GM21360 (cell line): ENCODE measurements around the gene WDR59.
"Not testable (repeated sequence)": the region's sequence is repeated elsewhere in the genome, so short reads cannot be mapped to it uniquely, and the experiment has no call there.

Experiments
- ATAC-seq: cut with Tn5 transposase; IDR thresholded peaks from one replicate; pipeline ENCODE4 v1.9.1; 2021; ENCODE audit warnings: mild to moderate bottlenecking, moderate library complexity; ENCODE audit not compliant: unreplicated experiment

WDR59 gene

DNA sequence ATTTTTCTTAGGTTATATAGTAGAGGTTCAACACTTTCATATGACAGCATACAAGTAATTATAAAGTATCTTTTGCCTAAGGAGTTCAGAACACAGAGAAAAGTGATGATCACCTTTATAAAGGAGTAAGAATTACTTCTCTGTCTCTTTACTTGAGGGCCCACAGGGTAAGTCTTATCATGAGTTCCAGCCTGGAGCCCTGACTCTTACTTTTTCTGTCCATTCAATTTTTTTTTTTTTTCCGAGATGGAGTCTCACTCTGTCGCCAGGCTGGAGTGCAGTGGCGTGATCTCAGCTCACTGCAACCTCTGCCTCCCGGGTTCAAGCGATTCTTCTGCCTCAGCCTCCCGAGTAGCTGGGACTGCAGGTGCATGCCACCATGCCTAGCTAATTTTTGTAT, 28.2 kb upstream of the WDR59 start:
- not testable (repeated sequence) for ATAC-seq

DNA sequence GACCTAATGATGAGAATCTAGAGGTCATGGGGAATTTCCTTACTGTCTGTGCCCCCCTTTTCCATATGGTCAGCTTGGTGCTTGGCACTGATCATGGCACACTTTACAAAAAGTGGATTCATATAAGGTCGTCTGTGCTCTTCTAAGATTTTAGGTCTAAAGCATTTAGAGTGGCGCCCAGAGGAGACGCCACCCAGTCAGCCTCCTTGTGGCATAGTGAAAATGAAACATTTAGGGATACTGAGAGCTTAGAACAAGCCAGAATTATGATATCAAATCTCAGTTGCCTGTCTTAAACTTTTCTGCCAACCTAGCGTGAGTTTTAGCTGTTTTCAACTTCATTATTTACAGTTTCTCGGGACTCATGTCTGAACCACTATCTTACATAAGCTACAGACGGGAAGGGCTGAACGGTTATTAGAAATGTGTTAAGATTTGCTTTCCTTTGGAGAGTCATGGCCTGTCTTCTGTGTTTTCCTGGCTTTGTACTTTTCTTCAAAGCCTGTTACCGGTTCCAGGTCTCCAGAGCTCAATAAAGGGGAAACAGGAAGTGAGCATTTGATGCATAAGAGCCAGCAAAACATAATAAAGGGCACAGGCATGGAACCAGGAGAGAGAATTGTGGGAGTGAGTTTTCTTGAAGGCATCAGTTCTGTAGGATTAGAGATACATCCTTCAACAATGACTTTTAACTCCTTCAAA, 27.6 kb upstream of the WDR59 start:
- no peak for ATAC-seq

DNA sequence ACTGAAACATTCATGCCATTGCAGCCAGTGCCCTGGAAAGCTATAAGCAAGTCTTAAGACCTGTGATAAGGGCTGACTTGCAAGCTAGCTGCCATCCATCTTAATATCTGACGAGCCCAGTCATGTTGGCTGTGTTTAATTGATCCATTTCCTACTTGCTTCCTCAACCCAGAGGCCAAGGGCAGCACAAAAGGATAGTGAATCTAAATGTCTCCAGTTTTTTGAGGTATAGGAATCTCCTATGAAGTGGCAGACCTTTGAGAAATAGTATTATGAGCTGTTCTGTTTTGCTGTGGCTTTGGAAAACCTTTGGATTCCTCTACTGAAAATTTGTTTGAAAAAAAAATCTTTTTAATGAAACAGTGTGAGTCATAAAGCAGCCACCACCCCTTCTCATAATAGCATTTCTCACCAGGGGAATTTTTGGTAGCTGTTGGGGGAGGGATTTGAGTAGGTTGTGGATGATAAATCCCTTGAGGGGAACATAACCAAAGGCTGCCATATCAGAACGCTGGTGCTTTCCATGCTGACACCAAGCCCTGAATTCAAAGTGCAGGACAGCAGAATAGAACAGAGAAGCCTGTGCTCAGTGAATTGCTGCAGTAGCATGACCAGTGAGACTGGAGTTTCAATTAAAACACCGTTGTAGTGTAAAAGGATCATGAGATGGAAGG, 26.8 kb upstream of the WDR59 start:
- ATAC-seq = peak; percentile 72

DNA sequence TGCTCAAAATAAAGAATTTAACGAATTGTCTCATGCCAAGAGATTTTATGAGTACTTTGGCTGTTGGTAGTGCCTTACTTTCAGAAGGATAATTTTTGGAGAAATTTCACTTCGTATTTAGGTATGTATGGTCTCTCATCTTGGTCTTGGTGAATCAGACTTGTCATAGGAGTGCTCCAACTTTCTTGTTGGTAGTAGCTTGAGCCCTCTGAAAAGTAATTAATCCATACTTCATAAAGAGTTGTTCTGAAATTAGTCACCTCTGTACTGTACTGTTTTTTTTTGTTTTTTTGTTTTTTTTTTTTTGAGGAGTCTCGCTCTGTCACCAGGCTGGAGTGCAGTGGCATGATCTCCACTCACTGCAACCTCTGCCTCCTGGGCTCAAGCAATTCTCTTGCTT, 25.5 kb upstream of the WDR59 start:
- ATAC-seq = no peak

DNA sequence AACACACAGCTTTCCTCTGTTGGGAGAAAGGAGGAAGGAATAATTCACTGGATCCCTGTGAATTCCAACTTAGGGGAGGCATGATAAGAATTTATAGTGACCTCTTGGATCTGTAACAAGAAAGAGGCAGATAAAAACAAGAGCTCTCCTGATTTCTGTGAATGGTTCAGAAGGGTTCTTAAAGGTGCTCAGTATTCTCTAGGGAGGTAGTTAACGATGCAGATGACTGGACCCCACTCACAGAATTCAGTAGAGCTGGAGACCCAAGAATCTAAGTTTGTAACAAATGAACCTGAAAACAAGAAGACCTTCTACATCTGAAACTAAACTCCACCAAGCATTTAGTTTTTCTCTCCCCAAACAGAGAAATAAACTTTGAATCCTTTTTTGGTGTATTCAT, 22.5 kb upstream of the WDR59 start:
- peak; percentile 39 for ATAC-seq

DNA sequence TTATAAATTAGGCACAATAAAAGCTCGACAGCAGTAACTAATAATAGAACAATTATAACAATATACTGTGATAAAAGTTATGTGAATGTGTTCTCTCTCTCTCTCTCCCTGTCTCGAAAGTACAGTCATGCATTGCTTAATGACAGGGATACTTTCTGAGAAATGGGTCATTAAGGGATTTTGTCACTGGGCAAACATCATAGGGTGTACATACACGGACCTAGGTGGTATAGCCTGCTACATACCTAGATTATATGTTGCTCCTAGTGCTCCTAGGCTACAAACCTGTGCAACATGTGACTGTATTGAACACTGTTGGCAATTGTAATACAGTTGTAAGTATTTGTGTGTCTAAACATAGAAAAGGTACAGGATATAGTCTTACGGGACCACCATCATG, 20.8 kb upstream of the WDR59 start:
- ATAC-seq = no peak

DNA sequence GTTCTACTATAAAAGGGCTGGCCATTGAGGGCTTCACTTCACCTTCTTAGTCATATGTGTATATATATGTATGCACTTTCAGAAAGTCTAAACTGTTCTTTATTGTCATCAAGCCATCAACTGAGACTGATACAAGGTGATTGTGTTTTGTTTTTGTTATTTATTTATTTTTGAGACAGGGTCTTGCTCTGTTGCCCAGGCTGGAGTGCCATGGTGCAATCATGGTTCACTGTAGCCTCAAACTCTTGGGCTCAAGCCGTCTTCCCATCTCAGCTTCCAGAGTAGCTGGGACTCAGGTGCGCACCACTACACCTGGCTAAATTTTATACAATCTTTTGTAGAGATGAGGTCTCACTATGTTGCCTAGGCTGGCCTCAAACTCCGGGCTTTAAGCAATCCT, 19.5 kb upstream of the WDR59 start:
- ATAC-seq = no peak

DNA sequence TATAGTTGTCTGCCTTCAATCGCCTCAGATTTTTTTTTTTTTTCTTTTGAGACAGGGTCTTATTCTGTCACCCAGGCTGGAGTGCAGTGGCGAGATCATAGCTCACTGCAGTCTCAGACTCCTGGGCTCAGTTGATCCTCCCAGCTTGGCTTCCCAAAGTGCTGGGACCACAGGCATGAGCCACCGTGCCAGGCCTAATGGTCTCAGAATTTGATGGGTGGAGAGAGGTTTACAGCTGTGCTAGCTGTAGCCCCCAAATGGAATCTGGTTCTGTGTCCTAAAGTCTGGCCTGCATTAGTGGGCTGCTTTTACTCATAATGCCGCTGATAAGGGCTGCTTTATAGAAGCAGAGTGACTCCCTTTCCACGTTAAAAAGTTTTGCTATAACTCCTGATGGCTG, 19.0 kb upstream of the WDR59 start:
- ATAC-seq = no peak

DNA sequence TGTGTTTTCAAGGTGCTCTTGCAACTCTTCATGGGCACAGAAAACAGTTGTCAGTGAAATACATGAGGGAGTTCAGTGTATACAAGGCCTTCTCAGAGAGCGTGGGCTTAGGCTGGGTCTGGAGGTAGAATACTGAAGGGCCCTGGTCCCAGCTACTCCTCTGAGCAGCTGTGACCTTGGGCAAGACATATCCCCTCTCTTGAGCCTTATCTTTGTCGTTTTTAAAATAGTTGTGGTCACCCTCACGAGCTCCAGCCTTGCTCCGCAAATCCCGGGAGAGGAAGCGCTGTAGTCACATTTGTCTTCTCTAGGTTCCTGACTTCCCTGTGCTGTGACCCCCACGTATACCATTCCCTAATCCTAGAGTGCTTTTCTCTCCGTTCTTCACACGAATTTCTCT, 17.6 kb upstream of the WDR59 start:
- no peak for ATAC-seq

DNA sequence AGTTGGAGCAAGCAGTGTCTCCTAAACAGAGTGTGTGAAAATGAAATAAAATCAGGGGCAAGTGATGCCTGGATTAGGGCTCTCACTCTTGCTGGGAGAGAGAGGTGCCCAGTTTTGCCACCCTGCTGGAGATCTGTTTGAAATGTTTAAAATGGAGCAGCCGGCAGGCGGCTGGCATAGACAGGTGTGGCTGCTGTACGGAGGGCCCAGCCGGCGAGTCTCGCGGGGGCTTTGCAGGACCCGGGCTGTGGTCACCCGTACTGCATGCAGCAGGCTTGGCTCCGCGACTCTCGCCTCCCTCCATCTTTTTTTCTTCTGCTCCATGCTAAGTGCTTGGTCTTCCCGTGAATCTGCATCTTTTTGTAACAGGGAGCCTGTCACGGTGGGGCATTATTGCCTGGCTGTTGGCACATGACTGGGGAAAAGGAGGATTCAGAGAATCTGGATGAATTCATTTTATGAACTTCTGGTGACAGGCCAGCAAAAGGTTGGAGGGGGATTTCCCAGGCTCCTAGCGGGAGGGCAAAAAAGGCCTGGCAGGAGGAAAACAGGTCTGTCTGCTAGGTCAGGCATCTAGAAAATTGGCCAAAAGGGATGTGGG, 15.7 kb upstream of the WDR59 start:
- no peak for ATAC-seq

DNA sequence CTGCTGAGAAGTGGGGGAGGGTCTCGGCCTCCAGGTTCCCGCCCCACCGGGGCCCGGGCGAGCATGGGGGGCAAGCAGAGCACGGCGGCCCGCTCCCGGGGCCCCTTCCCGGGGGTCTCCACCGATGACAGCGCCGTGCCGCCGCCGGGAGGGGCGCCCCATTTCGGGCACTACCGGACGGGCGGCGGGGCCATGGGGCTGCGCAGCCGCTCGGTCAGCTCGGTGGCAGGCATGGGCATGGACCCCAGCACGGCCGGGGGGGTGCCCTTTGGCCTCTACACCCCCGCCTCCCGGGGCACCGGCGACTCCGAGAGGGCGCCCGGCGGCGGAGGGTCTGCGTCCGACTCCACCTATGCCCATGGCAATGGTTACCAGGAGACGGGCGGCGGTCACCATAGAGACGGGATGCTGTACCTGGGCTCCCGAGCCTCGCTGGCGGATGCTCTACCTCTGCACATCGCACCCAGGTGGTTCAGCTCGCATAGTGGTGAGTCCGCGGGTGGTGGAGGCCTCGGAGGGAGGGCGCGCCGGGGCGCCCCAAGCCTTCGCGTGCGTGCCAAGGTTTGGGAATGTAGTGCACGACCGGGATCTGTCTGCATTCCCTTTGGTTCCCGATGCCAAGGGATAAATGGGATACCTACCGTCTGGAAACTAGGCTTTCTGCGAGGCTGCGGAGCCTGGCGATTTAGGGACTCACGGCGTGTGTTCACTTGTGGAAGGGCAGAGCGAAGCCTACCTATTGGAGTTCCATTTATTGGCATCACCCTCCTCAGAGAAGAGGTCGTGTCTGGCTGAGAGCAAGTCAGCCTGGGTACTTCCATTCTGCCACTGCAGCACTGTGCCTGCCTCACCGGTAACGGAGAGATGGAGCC, 14.9 kb upstream of the WDR59 start:
- peak; percentile 24 for ATAC-seq

DNA sequence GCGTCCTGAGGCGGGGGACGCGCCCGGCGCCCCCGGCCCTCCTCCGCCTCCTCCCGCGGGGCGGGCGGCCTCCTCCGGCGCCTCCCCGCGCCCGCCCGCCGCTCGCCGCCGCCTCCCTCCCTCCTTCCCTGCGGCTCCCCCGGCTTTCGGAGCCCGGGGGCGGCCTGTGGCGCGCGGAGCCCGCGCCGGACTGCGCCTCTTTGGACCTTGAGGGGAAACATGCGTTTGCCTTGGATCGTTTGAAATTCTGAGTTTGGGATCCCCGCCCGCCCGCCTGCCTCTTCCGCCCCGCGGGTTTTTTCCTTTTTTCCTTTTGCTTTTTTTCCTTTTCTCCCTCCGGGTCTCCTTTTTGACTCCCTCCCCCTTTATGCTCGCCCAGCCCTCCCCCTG, 14.3 kb upstream of the WDR59 start:
- no peak for ATAC-seq

DNA sequence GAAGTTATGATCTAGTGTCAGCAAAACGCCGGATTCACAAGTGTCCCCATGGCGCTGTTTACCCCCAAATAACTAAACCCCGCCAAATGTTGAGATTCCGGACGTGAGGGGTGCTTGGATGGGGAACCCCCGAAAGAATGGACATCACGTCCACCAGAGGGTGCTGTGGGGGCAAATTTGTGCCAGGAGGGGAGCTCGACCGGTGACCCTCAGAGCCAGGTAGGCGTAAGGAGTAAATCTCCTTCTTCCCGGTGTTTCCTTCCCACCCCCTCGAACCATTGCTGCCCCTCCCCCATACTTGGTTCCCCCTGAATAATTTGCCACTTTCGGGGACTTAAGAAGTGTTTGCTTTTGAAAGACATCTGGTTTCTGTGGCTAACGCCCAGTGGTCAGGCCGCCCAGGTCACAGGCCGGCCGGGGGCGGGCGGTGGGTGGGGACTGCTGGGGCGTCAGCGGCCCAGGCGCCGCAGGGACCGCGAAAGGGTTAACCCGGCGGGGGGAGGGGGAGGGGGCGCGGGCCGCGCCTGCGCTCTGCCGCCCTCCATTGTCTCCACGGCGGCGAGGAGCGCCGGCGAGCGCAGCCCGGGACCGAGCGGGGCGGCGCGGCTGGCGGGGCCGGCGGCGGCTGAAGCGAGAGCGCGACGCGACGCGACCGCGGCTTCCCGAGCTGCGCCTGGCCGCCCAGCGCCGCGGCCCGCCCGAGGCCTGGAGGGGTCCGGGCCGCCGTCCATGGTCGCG, 13.7 kb upstream of the WDR59 start, which contains the start of gene ZNRF1:
ZNRF1 (plus strand) TSS at position 544 of the 738 bp plus-strand sequence. CDS start 648 bp downstream, outside the sequence.
- ATAC-seq = peak; percentile 61

DNA sequence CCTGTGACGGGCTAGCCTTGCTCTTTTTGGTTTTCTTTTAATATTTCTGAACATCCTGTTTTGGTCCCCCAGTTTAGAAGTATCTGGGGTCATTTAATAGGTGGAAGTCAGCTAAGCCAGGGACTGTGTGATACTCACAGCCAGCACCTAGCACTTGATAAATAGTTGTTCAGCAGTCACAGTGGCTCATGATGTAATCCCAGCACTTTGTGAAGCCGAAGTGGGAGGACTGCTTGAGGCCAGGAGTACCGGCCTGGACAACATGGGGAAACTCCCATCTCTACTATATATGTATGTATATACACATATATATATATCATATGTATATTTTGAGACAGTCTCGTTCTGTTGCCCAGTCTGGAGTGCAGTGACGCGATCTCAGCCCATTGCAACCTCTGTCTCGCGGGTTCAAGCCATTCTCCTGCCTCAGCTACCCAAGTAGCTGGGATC, 12.1 kb upstream of the WDR59 start:
- ATAC-seq = no peak

DNA sequence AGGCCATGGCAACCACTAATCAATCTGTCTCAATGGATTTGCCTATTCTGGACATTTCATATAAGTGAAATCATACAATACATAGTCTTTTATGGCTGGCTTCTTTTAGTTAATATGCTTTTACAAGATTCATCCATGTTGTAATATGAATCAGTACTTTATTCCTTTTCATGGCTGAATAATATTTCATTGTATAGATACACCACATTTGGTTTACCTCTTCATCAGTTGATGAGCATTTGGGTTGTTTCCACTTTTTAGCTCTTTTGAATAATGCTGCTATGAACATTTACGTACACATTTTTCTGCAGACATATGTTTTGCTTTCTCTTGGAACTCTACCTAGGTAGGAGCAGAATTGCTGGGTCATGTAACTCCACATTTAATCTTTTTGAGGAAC, 11.1 kb upstream of the WDR59 start:
- ATAC-seq = no peak

DNA sequence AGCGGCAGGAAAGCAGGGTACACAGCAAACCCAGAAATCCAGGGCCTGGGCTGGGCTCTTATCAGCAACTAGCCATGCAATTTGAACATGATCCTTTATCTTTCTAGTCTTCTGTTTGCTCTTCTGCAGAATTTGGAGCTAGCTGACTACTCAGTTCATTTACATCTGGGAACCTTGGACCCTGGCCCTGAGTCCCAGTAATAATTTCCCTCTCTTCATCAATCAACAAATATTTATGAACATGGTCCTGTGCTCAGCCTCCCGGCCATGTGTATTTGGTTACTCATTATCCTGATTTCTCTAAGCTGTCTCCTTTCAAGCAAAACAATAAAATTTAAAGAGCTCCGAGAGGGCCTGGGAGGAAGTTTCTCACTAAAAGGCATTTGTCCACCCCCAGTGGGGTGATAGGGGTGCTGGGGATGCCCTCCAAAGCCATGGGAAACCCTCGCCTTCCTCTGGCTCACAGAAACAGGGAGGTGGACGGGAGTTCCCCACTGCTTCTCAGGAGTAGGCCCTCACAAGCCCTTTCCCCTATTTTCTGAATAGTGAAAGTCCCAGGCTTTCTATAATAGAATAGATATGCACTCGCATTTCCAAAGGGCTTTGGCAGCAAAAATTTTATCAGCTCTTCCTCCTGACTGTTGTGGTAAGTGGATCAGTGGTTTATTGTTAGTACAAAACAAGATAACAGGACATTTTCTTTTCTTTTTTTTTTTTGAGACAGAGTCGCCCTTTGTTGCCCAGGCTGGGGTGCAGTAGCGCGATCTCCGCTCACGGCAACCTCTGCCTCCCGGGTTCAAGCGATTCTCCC, 6.9 kb upstream of the WDR59 start:
- no peak for ATAC-seq

DNA sequence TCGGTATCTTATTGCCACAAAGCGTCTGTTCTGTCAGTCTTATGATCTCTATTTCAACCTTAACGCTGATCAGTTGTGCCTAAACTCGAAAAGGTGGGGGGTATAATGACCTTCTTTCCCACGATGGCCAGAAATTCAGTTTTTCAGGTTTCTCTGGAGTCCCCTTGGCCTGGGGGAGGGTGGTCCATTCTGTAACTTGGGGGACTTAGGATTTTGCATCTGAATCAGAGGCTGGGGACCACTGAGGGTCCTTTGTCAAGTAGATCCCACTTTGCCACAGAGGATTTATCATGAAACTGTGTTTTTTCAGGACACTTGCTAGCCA, 6.3 kb upstream of the WDR59 start:
- ATAC-seq = no peak

DNA sequence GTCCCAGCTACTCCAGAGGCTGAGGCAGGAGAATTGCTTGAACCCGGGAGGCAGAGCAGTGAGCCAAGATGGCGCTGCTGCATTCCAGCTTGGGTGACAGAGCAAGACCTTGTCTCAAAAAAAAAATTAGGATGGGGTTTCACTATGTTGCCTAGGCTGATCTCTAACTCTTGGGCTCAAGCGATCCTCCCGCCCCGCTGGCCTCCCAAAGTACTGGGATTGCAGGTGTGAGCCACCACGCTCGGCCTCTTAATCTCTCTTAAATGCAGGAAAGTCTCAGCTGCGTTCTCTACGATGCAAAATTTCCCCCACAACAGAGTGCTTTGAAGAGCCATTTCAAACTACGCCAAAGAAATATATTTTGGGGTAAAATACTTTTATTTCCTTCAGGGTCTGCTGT, 5.9 kb upstream of the WDR59 start:
- ATAC-seq = no peak

DNA sequence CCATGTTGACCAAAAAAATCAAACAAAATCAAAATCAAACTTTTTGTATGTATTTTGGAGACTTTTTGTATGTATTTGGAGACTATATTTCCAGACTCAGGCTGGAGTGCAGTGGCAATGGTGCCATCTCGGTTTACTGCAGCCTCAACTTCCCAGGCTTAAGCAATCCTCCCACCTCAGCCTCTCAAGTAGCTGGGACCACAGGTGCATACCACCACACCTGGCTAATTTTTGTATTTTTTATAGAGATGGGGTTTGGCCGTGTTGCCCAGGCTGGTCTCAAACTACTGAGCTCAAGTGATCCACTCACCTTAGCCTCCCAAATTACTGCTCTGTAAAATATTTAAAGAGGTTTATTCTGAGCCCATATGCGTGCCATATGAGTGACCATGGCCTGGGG, 4.9 kb upstream of the WDR59 start:
- not testable (repeated sequence) for ATAC-seq
